Measurements from ENCODE around the gene GAPVD1. TPM values are rescaled to one million over a fixed set of nuclear protein-coding genes. Genes with fewer than 3 reads are reported as not detected.

GAPVD1 gene
- total RNA-seq, 1 experiment from 2014 or later: 39.5 TPM

- no peak overlapping the region for H2BK20ac ChIP-seq (ENCODE audit: low read depth, low read length, poor library complexity, severe bottlenecking)
- H3K9ac ChIP-seq (ENCODE audit: extremely low read depth, insufficient read length, low read length): no peak overlapping the region
- no peak overlapping the region for H3K23ac ChIP-seq (ENCODE audit: insufficient read length, low read depth, low read length)
- no peak overlapping the region for H3K4me3 Mint-ChIP-seq
- WGBS (ENCODE audit: extremely low coverage, insufficient read length, low lambda C conversion rate): no CpG with 5 or more reads among the region's 1 CpG
- no peak overlapping the region for H3T11ph ChIP-seq (ENCODE audit: low read length)
- no peaks in the 10 kb centered on the region for H3K79me2 ChIP-seq (ENCODE audit: insufficient read depth, low read length)
- H2BK15ac ChIP-seq (ENCODE audit: low read depth, low read length): no peak overlapping the region
- no peak overlapping the region for H3K4ac ChIP-seq (ENCODE audit: low read depth, low read length)
- no peaks in the 10 kb centered on the region for H3K9me3 Mint-ChIP-seq
- no peak overlapping the region for H3K4me2 ChIP-seq (ENCODE audit: insufficient read depth, insufficient read length, low read length)
- no peaks in the 10 kb centered on the region; a peak in 1 of 7 replicates for H3K36me3 Mint-ChIP-seq (ENCODE audit: insufficient read depth in 1 of 3, low read depth in 3 of 3)
- no peak overlapping the region for H3K27ac Mint-ChIP-seq
- peaks cover 3 to 6% of the 10 kb centered on the region in 2 experiments; a peak in 3 of 4 replicates for H3K4me1 Mint-ChIP-seq
- no peaks in the 10 kb centered on the region for H4K20me1 ChIP-seq (ENCODE audit: control insufficient read depth, insufficient read depth, insufficient read length)
- no peak for TF ChIP-seq CTCF (conservative IDR thresholded peaks at IDR 0.05)
- no peaks in the 10 kb centered on the region for H3K9me3 ChIP-seq (ENCODE audit: control insufficient read depth, low read depth, low read length)
- H3K27me3 ChIP-seq (ENCODE audit: insufficient read depth, low read length): no peaks in the 10 kb centered on the region
- no peak overlapping the region for H4K5ac ChIP-seq (ENCODE audit: insufficient read length, low read depth, low read length)
- H4K8ac ChIP-seq (replicated peaks; ENCODE audit: insufficient read length, low read depth, low read length): no peak overlapping the region
- no peaks in the 10 kb centered on the region for H3K23me2 ChIP-seq (ENCODE audit: insufficient read length, low read depth, low read length, poor library complexity, severe bottlenecking)
- H3K79me1 ChIP-seq (ENCODE audit: insufficient read depth, low read depth, low read length, poor library complexity, severe bottlenecking): no peaks in the 10 kb centered on the region
- no peak overlapping the region for H3K27ac ChIP-seq (ENCODE audit: insufficient read length, low read depth, low read length)
- no peaks in the 10 kb centered on the region for H3K4me1 ChIP-seq (ENCODE audit: insufficient read depth, low read length)
- H3K18ac ChIP-seq (ENCODE audit: insufficient read length, low read depth, low read length): no peak overlapping the region
- H3K27me3 Mint-ChIP-seq (ENCODE audit: low read depth): no peaks in the 10 kb centered on the region
- H2BK5ac ChIP-seq (ENCODE audit: insufficient read length, low read length): no peak overlapping the region
- H2BK120ac ChIP-seq (ENCODE audit: low read depth, low read length, poor library complexity, severe bottlenecking): no peak overlapping the region
- no peak overlapping the region for H2AK5ac ChIP-seq (ENCODE audit: insufficient read length, low read length)
- no peak overlapping the region for H3K56ac ChIP-seq (ENCODE audit: insufficient read length, low read depth, low read length)
- H2AFZ ChIP-seq (ENCODE audit: low read length): no peak overlapping the region
- no peak overlapping the region for H3K14ac ChIP-seq (ENCODE audit: insufficient read depth, low read length)
- H2BK12ac ChIP-seq (ENCODE audit: insufficient read length, low read depth, low read length): no peak overlapping the region
- H4K91ac ChIP-seq (ENCODE audit: insufficient read length, low read depth, low read length): no peak overlapping the region
- DNase-seq: no peak
Observed at GRCh38 chr9:125398243-125398642, 136.6 kb downstream of the GAPVD1 start.

Measured in H9 (cell line).